ENCODE measurements around the gene RYR1.

RYR1 gene

GRCh38 chr19:38483016-38483630 is 49.6 kb downstream of the RYR1 start:
- Histone ChIP-seq H3K36me3 (replicated peaks; ENCODE audit: low read depth, low read length) (peaks cover 8% of the 10 kb centered on the region), H3K9ac (ENCODE audit: low read length) (no peak overlapping the region), H4K20me1 (ENCODE audit: insufficient read depth, low read length) (no peaks in the 10 kb centered on the region), H3K4me1 (ENCODE audit: low read length) (no peaks in the 10 kb centered on the region), H3K27me3 (ENCODE audit: low read depth, low read length) (no peaks in the 10 kb centered on the region), H3K27ac (ENCODE audit: low read length) (no peak overlapping the region), H3K79me2 (ENCODE audit: low read length) (no peaks in the 10 kb centered on the region), H3K4me3 (ENCODE audit: low read length) (no peak overlapping the region), H3K4me2 (ENCODE audit: low read length) (no peak overlapping the region), H2AFZ (ENCODE audit: low read depth, low read length) (no peak overlapping the region), H3K9me3 (ENCODE audit: insufficient read depth, low read length) (no peaks in the 10 kb centered on the region)
- no peak for TF ChIP-seq CTCF (IDR thresholded peaks at IDR 0.05; ENCODE audit: low read depth, low read length)
- no peak for TF ChIP-seq EZH2phosphoT487 (IDR thresholded peaks at IDR 0.05; ENCODE audit: low read depth)

- Histone ChIP-seq H2AFZ (ENCODE audit: low read depth, low read length) (no peak overlapping the region), H3K4me3 (ENCODE audit: low read length) (no peak overlapping the region), H3K36me3 (replicated peaks; ENCODE audit: low read depth, low read length) (peaks cover 8% of the 10 kb centered on the region), H3K9me3 (ENCODE audit: insufficient read depth, low read length) (no peaks in the 10 kb centered on the region), H3K4me1 (ENCODE audit: low read length) (no peaks in the 10 kb centered on the region), H3K79me2 (ENCODE audit: low read length) (no peaks in the 10 kb centered on the region), H3K9ac (ENCODE audit: low read length) (no peak overlapping the region), H4K20me1 (ENCODE audit: insufficient read depth, low read length) (no peaks in the 10 kb centered on the region), H3K27ac (ENCODE audit: low read length) (no peak overlapping the region), H3K27me3 (ENCODE audit: low read depth, low read length) (no peaks in the 10 kb centered on the region), H3K4me2 (ENCODE audit: low read length) (no peak overlapping the region)
- TF ChIP-seq EZH2phosphoT487 (IDR thresholded peaks at IDR 0.05; ENCODE audit: low read depth): no peak
- no peak for TF ChIP-seq CTCF (IDR thresholded peaks at IDR 0.05; ENCODE audit: low read depth, low read length)
Measured at GRCh38 chr19:38484747-38485146, 51.3 kb downstream of the RYR1 start.

GRCh38 chr19:38485541-38486285 is 52.2 kb downstream of the RYR1 start:
- H3K27me3 ChIP-seq (ENCODE audit: low read depth, low read length): no peaks in the 10 kb centered on the region
- no peaks in the 10 kb centered on the region for H3K79me2 ChIP-seq (ENCODE audit: low read length)
- TF ChIP-seq CTCF (IDR thresholded peaks at IDR 0.05; ENCODE audit: low read depth, low read length) (no peak), EZH2phosphoT487 (IDR thresholded peaks at IDR 0.05; ENCODE audit: low read depth) (no peak)
- H3K4me3 ChIP-seq (ENCODE audit: low read length): no peak overlapping the region
- H4K20me1 ChIP-seq (ENCODE audit: insufficient read depth, low read length): no peaks in the 10 kb centered on the region
- no peak overlapping the region for H3K9ac ChIP-seq (ENCODE audit: low read length)
- no peak overlapping the region for H3K4me2 ChIP-seq (ENCODE audit: low read length)
- peaks cover 2% of the 10 kb centered on the region; the same call in 1 of the 2 replicates for H3K9me3 ChIP-seq (ENCODE audit: insufficient read depth, low read length)
- peaks cover 17% of the 10 kb centered on the region for H3K36me3 ChIP-seq (replicated peaks; ENCODE audit: low read depth, low read length)
- H3K4me1 ChIP-seq (ENCODE audit: low read length): no peaks in the 10 kb centered on the region
- no peak overlapping the region for H2AFZ ChIP-seq (ENCODE audit: low read depth, low read length)
- H3K27ac ChIP-seq (ENCODE audit: low read length): no peak overlapping the region

GRCh38 chr19:38486731-38487336 is 53.3 kb downstream of the RYR1 start:
- H2AFZ ChIP-seq (ENCODE audit: low read depth, low read length): no peak overlapping the region
- TF ChIP-seq EZH2phosphoT487 (IDR thresholded peaks at IDR 0.05; ENCODE audit: low read depth) (no peak), CTCF (IDR thresholded peaks at IDR 0.05; ENCODE audit: low read depth, low read length) (no peak)
- no peak overlapping the region for H3K4me2 ChIP-seq (ENCODE audit: low read length)
- H4K20me1 ChIP-seq (ENCODE audit: insufficient read depth, low read length): no peaks in the 10 kb centered on the region
- peaks cover 24% of the 10 kb centered on the region for H3K36me3 ChIP-seq (replicated peaks; ENCODE audit: low read depth, low read length)
- H3K79me2 ChIP-seq (ENCODE audit: low read length): no peaks in the 10 kb centered on the region
- H3K4me3 ChIP-seq (ENCODE audit: low read length): no peak overlapping the region
- no peak overlapping the region for H3K9ac ChIP-seq (ENCODE audit: low read length)
- peaks cover 5% of the 10 kb centered on the region for H3K4me1 ChIP-seq (ENCODE audit: low read length)
- H3K9me3 ChIP-seq (ENCODE audit: insufficient read depth, low read length): peaks cover 8% of the 10 kb centered on the region; the same call in 1 of the 2 replicates
- no peak overlapping the region for H3K27ac ChIP-seq (ENCODE audit: low read length)
- H3K27me3 ChIP-seq (ENCODE audit: low read depth, low read length): no peaks in the 10 kb centered on the region

Data from OCI-LY3 (cell line).